ENCODE results near the gene ATF7IP2.

DNA sequence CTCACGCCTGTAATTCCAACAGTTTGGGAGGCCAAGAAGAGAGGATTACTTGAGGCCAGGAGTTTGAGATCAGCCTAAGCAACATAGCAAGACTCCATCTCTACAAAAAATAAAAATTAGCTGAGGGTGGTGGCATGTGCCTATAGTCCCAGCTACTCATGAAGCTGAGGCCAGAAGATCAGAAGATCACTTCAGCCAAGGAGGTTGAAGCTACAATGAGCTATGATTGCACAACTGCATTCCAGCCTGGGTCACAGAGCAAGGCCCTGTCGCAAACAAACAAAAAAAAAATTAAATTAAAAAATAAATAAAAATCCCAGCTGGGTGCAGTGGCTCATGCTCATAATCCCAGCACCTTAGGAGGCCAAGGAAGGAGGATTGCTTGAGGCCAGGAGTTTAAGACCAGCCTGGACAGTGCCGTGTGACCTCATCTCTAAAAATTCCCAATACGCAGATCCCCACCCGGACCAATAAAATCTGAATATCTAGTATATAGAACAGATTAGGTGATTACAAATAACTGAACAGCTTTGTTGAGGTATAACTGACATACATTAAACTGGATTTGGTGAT is 18.2 kb upstream of the ATF7IP2 start:
- TF ChIP-seq CTCF (conservative IDR thresholded peaks at IDR 0.05) = no peak
- TF ChIP-seq ZFX (IDR thresholded peaks at IDR 0.05) = no peak
